NCI-H82 (cell line): ENCODE measurements around the gene CKS2.
"Not testable (repeated sequence)": the region's sequence is repeated elsewhere in the genome, so short reads cannot be mapped to it uniquely, and the experiment has no call there.

ENCODE experiments used
- DNase-seq: peaks from one replicate; lab custom pipeline; 2025; lab: John Stamatoyannopoulos, UW

CKS2 gene

GRCh38 chr9:89310475-89311345 lies at the start of gene CKS2:
Gene CKS2 (plus strand): TSS chr9:89311195. CDS start chr9:89311293, 98 bp downstream.
- DNase-seq: peak; percentile 100

- no peak for DNase-seq
These were observed 37.3 kb upstream of the CKS2 start for GRCh38 chr9:89273528-89274279.

- DNase-seq: no peak
These were observed 36.2 kb upstream of the CKS2 start for GRCh38 chr9:89274838-89275237.

DNA sequence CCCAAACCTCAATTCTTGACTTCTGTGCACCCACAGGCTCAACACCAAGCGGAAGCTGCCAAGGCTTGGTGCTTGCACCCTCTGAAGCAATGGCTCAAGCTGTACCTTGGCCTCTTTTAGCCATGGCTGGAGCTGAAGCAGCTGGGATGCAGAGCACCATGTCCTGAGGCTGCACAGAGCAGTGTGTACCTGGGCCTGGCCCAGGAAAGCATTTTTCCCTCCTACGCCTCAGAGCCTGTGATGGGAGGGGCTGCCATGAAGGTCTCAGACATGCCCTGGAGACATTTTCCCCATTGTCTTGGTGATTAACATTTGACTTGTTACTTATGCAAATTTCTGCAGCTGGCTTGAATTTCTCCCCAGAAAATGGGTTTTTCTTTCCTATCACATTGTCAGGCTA lies 35.0 kb upstream of the CKS2 start:
- DNase-seq: not testable (repeated sequence)

- DNase-seq: no peak
These were observed 34.0 kb upstream of the CKS2 start for GRCh38 chr9:89277043-89277442.

DNA sequence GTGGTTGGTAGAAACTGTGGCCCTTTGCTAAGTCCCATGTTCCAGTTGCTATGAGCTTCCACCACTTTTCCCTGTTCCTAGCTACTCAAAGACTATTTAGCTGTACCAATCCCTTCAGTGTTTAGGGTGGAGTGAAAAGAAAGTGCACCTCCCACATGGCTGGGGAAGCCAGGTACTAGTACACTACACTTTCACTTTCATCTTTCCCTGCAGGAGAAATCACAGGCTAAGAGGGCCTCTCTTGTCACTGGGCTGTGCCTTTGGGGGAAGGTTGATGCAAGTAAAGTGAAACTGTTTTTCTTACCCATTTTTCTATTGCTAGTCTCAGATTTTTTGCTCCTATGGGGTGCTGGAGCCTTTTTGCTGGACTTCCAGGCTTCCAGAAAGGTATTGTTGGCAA lies 33.5 kb upstream of the CKS2 start:
- DNase-seq: no peak

DNA sequence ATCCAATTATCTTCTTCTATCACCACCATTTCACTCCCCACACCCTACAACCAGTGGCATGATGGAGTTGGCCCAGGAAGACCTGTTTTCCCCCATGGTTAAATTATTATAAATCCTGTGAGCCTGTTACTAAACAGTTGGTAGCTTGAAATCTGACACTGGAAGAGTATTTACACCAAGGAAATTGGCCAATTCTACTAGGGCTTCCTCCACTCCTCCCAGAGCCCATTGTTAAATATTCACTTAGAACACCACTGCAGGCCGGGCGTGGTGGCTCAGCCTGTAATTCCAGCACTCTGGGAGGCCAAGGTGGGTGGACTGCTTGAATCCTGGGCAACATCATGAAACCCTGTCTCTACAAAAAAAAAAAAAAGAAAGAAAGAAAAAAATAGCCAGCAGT lies 32.4 kb upstream of the CKS2 start:
- peak; percentile 21 for DNase-seq

DNA sequence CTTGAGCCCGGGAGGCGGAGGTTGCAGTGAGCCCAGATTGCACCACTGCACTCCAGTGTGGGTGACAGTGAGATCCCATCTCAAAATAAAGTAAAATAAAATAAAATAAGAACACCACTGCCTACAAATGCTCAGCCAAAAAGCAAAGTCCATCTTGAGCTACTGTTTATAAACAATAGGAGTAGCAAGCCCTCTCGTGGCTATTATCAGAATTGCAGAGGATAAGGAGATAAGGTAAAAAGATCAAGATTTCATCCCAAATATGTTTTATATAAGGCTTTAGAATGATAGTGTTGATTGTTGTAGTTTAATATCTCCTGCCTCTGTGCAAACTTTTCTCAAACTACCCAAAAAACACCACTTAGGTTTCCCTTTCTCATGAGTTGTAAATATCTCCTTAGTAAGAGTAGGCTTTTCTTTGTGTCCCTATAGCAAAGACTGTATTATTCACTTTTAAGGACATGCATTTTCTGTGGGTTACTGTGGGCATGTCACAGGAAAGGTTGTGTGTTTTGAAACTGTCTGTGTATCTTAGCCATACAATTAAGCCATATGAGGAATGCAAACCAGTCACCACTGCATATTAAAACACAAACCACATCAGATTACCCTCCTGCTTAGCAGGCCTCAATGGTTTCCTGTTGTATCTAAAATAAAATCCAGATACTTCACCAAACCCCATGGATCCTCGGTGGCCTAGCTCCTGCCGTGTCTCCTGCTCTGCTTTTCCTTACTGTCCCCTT lies 31.8 kb upstream of the CKS2 start:
- DNase-seq: peak; percentile 64

DNA sequence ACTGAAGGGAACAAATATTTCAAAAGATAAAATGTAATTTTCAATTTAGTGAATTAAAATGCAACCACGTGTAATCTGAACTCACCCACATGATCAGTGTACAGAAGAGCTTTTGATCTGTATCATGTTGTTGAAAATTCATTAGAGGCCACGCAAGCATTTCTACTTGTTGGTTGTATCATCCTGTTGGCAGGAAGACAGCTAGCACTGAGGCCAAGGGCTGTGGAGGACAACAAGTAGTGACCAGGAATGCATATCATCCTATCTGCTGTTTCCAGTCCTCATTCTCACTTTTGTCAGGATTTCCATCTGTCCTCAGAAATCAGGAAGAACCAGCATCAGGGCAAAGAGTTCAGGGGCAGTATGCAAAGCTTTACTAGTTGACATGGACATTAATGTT lies 29.9 kb upstream of the CKS2 start:
- DNase-seq: no peak

GRCh38 chr9:89282248-89282968 lies 28.6 kb upstream of the CKS2 start:
- not testable (repeated sequence) for DNase-seq

DNA sequence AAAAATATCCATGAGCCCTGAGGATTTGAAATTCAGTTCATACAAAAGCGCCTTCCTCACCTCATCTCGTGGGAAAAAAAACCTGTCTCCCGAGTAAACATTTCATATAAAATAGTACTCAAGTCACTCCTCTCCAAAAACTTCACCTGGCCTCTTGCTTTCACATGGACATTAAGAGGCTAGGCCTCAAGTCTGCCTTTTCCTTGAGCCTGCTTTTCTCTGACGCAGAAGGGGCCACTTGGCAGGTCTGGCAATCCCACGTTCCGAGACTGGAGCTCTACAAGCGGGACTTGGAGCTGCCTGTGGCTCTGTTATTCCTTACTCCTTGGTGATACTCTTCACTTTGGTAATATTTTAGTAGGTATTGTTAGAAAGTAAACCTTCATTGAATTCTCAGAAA lies 26.9 kb upstream of the CKS2 start:
- no peak for DNase-seq

GRCh38 chr9:89291741-89292140 lies 19.3 kb upstream of the CKS2 start:
- no peak for DNase-seq

GRCh38 chr9:89293014-89293413 lies 18.0 kb upstream of the CKS2 start:
- DNase-seq: no peak

DNA sequence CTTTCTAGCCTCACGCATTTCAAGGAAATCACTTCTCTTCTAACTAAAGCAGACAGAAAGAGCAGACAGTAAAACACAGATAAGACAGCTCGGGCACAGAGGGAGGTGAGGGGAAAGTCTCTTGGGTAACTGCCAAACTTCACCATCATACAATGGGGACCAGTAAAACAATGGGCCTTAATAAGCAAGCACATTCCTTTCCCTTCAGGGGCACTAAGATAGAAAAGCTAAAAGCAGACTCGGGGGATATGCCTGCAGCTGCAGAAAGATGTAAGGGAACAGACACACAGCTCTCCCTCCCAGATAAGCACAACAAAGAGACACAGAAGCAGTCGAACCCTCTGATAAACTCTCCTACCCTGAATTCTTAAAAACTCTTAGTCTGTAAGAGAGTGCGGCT lies 15.6 kb upstream of the CKS2 start:
- no peak for DNase-seq

DNA sequence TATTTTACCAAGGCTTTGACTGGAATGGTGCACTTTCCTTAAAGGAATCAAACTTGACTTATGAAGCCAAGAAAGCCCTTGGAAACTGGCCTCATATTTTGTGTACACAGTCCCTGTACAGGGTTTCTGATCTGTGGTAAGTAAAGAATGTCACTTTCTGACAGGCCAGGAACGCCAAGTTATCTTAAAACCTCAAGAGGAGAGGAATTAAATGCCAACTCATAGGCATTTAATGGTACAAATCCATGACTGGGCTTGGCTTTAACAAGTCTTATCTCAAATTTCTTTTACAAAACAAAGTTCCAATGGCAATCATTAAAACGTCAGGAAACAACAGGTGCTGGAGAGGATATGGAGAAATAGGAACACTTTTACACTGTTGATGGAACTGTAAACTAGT lies 9.0 kb upstream of the CKS2 start:
- DNase-seq: not testable (repeated sequence)

DNA sequence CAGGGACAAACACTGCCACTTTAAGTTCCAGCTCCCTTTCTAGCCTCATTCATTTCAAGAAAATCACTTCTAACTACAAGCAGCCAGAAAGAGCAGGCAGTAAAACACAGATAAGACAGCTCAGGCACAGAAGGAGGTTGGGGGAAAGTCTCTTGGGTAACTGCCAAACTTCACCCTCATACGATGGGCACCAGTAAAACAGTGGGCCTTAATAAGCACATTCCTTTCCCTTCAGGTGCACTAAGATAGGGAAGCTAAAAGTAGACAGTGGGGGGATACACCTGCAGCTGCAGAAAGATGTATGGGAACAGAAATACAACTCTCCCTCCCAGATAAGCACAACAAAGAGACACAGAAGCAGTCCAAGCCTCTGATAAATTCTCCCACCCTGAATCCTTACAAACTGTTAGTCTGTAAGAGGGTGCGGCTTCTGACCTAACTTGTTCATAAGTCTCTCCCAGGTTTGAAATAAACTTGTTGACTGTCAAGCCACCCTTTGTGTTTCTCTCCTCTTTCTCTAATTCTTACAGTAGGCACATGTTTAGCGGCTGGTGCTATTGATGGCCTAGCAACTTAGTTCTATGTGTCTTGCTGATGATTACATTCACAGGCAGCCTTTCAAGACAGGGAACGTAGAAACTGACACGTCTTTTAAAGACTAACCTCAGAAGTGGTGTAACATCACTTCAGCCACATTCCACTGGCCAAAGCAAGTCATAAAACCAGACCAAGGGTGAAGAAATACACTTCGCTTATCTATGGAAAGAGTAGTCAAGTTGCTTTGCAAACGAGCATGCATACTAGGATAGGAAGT lies 6.8 kb upstream of the CKS2 start:
- DNase-seq: no peak

DNA sequence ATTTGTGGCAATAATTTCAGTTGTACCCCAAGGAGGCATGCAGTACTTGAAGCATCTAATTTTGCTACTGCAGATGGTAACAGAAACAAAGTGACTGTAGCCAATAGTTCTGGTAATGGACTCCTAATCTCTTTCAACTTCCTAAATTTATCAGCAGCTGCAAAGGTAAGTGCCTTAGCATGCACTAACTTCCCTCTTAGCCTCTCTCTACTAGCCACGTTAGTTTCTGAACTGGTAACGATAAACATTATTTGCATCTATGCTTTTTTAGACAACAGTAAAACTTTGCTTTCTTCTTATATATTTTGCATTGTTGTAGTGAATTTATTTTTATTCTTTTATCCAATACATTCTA lies 6.2 kb upstream of the CKS2 start:
- DNase-seq: no peak

DNA sequence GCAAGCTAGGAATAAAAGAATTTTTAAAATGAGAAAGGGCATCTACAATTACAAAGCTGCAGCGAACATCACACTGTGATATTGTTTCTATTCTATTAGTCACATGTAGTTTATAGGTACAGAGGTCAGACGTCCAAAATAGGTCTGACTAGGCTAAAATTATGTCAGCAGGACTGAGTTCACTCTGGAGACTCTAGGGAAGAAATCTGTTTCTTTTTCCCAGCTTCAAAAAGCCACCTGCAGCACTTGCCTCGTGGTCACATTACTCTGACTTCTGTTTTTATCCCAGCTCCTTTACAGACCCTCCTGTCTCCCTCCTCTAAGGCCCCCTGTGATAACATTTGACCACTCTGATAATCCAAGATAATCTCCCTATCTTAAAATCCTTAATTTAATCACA lies 5.1 kb upstream of the CKS2 start:
- peak; percentile 62 for DNase-seq

DNA sequence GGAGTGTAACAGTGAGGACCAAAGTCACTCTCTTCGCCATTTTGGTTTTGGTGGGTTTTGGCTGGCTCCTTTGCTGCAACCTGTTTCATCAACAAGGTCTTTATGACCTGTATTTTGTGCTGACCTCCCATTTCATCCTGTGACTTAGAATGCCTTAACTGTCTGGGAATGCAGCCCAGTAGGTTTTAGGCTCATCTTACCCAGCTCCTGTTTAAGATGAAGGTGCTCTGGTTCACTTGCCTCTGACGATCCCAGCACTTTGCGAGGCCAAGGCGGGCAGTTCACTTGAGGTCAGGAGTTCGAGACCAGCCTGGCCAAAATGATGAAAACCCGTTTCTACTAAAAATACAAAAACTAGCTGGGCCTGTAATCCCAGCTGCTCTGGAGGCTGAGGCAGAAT lies 1.8 kb upstream of the CKS2 start:
- no peak for DNase-seq

DNA sequence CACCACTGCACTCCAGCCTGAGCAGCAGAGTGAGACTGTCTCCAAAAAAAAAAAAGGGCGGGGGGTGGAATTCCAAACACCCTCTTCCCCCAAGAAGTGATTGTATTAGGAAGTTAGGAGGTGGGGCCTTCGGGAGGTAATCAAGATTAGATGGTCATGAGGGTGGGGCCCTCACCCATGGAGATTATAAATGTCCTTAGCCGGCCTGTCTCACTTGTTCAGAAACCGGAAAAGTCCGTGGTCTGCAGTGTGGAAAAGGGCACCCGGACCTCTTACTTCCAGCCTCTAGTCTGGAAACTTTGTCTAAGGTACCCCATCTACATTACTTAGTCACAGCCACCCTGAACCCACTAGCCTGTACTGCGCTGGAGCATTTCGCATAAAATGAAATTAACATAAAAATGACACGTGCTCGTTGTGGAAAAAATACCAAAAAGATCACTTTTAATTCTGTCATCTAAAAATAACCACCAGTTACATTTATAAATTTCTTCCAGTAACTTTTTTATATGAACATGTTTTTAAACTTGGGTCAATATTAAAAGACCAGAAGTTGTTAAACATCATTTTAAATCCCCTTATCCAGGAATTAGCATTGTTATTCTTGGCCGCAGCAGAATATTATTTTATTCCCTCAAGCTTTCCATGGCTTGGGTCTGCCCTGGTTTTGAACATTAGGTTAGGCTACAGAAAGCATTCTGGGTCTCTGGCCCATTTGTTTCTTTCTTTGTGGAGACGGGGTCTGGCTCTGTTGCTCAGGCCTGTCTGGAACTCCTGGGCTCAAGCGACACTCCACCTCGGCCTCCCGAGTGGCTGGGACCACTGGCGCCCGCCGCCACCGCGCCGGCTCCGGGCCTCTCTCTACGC lies 1.2 kb upstream of the CKS2 start:
- DNase-seq: peak; percentile 91
